ENCODE measurements around the gene FYB2. TPM values are rescaled to one million over a fixed set of nuclear protein-coding genes. Genes with fewer than 3 reads are reported as not detected.

FYB2 gene
- total RNA-seq, 1 donor from 2014 or later = not detected

DNA sequence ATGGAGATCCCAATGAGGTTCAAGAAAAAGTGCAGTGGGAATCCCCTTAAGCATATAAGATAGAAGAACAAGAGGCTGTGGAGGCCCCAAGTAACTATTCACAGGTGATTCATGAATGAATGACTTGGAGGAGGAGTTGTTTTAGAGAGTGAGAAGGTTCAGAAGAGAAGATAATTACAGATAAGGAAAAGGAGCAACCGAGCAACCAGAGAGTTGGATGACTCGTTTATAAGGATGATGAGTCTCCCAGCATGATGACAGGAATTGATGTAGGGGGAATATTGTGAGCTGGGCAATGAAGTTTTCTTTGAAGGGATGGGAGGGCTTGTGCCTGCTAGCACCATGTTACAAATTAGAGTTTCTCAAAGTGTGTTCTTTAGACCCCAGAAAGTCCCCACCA is 45.2 kb upstream of the FYB2 start:
- no peak for TF ChIP-seq CTCF (IDR thresholded peaks at IDR 0.05; ENCODE audit: partially characterized antibody, unreplicated experiment)
- Mint-ChIP-seq H3K36me3 (ENCODE audit: unreplicated experiment) (no peaks in the 10 kb centered on the region), H3K4me3 (ENCODE audit: unreplicated experiment) (no peak overlapping the region), H3K4me1 (ENCODE audit: low read depth, unreplicated experiment) (no peaks in the 10 kb centered on the region), H3K27me3 (ENCODE audit: unreplicated experiment) (no peaks in the 10 kb centered on the region), H3K27ac (ENCODE audit: unreplicated experiment) (no peak overlapping the region), H3K9me3 (ENCODE audit: unreplicated experiment) (no peaks in the 10 kb centered on the region)
- no peak for DNase-seq

DNA sequence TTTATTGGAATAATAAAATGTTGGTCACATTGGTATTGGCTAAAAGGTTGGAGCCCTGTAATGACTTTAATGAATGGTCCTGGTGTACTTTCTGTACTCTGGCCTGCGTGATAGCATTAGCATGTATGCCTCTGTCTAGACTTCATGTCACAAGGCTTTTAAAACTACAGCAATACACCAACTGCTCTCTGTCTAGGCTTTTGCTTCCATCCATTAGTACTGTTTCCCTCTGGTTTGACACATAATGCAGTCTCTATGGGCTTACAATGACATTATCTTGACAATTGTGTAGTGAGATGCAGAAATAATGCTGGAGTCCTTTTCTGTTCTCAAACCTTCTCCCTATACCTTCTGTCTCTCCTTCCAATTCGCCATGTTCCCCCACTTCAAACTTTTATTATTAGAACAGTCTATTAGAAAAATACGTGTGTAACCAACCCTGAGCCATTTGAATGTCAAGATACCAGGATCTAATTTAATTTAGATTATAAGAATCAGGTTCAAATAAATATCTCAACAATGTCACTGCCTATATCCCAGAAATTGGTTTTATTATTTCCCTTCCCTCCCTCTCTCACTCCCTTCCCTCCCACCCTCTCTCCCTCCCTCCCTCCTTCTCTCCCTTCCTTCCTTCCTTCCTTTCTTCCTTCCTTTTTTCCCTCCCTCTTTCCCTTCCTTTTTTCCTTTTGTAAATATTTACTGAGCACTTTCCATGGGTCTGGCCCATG is 44.2 kb upstream of the FYB2 start:
- DNase-seq = no peak
- no peak for TF ChIP-seq CTCF (IDR thresholded peaks at IDR 0.05; ENCODE audit: partially characterized antibody, unreplicated experiment)

DNA sequence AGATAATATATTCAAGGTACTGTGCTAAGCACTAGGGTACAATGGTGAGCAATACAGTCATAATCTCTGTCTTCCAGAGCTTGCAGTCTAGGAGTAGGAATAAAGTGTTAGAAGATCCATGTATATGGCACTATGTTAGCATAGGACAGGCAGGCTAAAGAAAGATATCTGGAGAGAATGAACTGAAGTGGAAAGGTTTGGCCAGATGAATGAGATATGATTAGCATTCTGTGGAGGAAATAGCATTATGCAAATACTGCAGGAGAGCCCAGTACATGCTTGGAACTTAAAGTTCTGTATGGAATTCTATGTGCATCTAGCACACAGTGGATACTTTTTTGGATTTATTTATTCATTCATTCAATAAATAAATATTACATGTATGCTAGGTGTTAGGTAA is 40.1 kb upstream of the FYB2 start:
- Mint-ChIP-seq H3K4me3 (ENCODE audit: unreplicated experiment) (no peak overlapping the region), H3K9me3 (ENCODE audit: unreplicated experiment) (no peaks in the 10 kb centered on the region), H3K4me1 (ENCODE audit: low read depth, unreplicated experiment) (no peaks in the 10 kb centered on the region), H3K27ac (ENCODE audit: unreplicated experiment) (no peak overlapping the region), H3K36me3 (ENCODE audit: unreplicated experiment) (no peaks in the 10 kb centered on the region), H3K27me3 (ENCODE audit: unreplicated experiment) (no peaks in the 10 kb centered on the region)
- DNase-seq = no peak
- TF ChIP-seq CTCF (IDR thresholded peaks at IDR 0.05; ENCODE audit: partially characterized antibody, unreplicated experiment) = no peak

More for the DNA sequence above, 44.2 kb upstream of the FYB2 start:
- H3K9me3 Mint-ChIP-seq (ENCODE audit: unreplicated experiment) = no peaks in the 10 kb centered on the region
- H3K4me3 Mint-ChIP-seq (ENCODE audit: unreplicated experiment) = no peak overlapping the region
- no peaks in the 10 kb centered on the region for H3K36me3 Mint-ChIP-seq (ENCODE audit: unreplicated experiment)
- no peaks in the 10 kb centered on the region for H3K27me3 Mint-ChIP-seq (ENCODE audit: unreplicated experiment)
- no peak overlapping the region for H3K27ac Mint-ChIP-seq (ENCODE audit: unreplicated experiment)
- no peaks in the 10 kb centered on the region for H3K4me1 Mint-ChIP-seq (ENCODE audit: low read depth, unreplicated experiment)

GRCh38 chr1:56856186-56856585 is 37.0 kb upstream of the FYB2 start:
- no peak overlapping the region for H3K27ac Mint-ChIP-seq (ENCODE audit: unreplicated experiment)
- no peaks in the 10 kb centered on the region for H3K36me3 Mint-ChIP-seq (ENCODE audit: unreplicated experiment)
- H3K27me3 Mint-ChIP-seq (ENCODE audit: unreplicated experiment) = no peaks in the 10 kb centered on the region
- no peaks in the 10 kb centered on the region for H3K9me3 Mint-ChIP-seq (ENCODE audit: unreplicated experiment)
- no peak overlapping the region for H3K4me3 Mint-ChIP-seq (ENCODE audit: unreplicated experiment)
- no peaks in the 10 kb centered on the region for H3K4me1 Mint-ChIP-seq (ENCODE audit: low read depth, unreplicated experiment)
- no peak for TF ChIP-seq CTCF (IDR thresholded peaks at IDR 0.05; ENCODE audit: partially characterized antibody, unreplicated experiment)
- no peak for DNase-seq

GRCh38 chr1:56855190-56855589 is 36.0 kb upstream of the FYB2 start:
- DNase-seq = no peak
- Mint-ChIP-seq H3K27ac (ENCODE audit: unreplicated experiment) (no peak overlapping the region), H3K9me3 (ENCODE audit: unreplicated experiment) (no peaks in the 10 kb centered on the region), H3K4me3 (ENCODE audit: unreplicated experiment) (no peak overlapping the region), H3K4me1 (ENCODE audit: low read depth, unreplicated experiment) (no peaks in the 10 kb centered on the region), H3K27me3 (ENCODE audit: unreplicated experiment) (no peaks in the 10 kb centered on the region), H3K36me3 (ENCODE audit: unreplicated experiment) (no peaks in the 10 kb centered on the region)
- no peak for TF ChIP-seq CTCF (IDR thresholded peaks at IDR 0.05; ENCODE audit: partially characterized antibody, unreplicated experiment)

All from glutamatergic neuron (in vitro differentiated cells).